NT2/D1 (cell line): ENCODE data around the gene VENTX.
A peak's percentile ranks its signal among the peaks of the same experiment; 100 is the strongest.
"Not testable (repeated sequence)": the region's sequence is repeated elsewhere in the genome, so short reads cannot be mapped to it uniquely, and the experiment has no call there.

Source experiments
- DNase-seq: peaks from one replicate; pipeline ENCODE4 v3.0.0-alpha.2; 2011; ENCODE audit warnings: low read depth, low spot score
- H3K27me3 ChIP-seq: 2 replicates; pipeline ENCODE4 v1.6.0; 2011; ENCODE audit warnings: mild to moderate bottlenecking; ENCODE audit not compliant: insufficient read length, insufficient read depth
- H3K36me3 ChIP-seq: 2 replicates; pipeline ENCODE4 v1.6.1; 2011; ENCODE audit warnings: mild to moderate bottlenecking, low read length, mixed read lengths; ENCODE audit not compliant: insufficient read depth, insufficient read length
- H3K4me1 ChIP-seq: 2 replicates; pipeline ENCODE4 v1.5.1; 2011; ENCODE audit not compliant: insufficient read depth, insufficient read length
- H3K4me3 ChIP-seq: 2 replicates; pipeline ENCODE4 v1.5.1; 2011; ENCODE audit warnings: low read depth; ENCODE audit not compliant: insufficient read length
- H3K9ac ChIP-seq: 2 replicates; pipeline ENCODE4 v1.6.0; 2011; ENCODE audit warnings: low read depth; ENCODE audit not compliant: insufficient read length
- H3K9me3 ChIP-seq: 2 replicates; pipeline ENCODE4 v1.5.1; 2011; ENCODE audit warnings: mild to moderate bottlenecking, low read length; ENCODE audit not compliant: insufficient read depth
- SUZ12 ChIP-seq: IDR thresholded peaks from 2 replicates; pipeline ENCODE4 v1.6.1; 2011; ENCODE audit not compliant: insufficient read length, insufficient read depth; ENCODE audit errors: extremely low read depth
- YY1 ChIP-seq: IDR thresholded peaks from 2 replicates; pipeline ENCODE4 v1.6.1; 2011; ENCODE audit not compliant: insufficient read length, insufficient read depth
- ZNF274 ChIP-seq: IDR thresholded peaks from 2 replicates; pipeline ENCODE4 v1.6.1; 2011; ENCODE audit warnings: mild to moderate bottlenecking, low read depth, low read length

Gene VENTX

DNA sequence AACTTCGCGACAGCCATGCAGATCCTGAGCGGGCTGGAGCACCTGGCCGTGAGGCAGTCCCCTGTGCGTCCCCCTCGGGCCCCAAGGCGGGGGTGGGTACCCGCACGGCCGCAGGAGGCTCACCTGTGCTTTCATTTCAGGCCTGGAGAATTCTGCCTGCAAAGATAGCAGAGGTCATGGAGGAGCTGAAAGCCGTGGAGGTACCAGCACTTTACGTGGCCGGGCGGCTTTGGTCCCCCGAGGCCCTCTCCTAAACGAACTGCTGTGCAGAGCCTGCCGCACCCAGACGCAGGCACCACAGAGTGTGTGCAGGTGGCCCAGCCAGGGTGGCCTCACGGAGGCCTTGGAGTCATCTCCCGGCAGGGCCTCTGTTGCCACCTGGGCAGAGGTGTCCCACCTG lies 18.8 kb upstream of the VENTX start:
- TF ChIP-seq SUZ12 (no peak), YY1 (no peak), ZNF274 (no peak)
- no peak overlapping the region for H3K9ac ChIP-seq
- no peak for DNase-seq
- H3K9me3 ChIP-seq, result no peaks in the 10 kb centered on the region
- no peaks in the 10 kb centered on the region for H3K36me3 ChIP-seq
- H3K27me3 ChIP-seq, result peaks cover 7% of the 10 kb centered on the region
- no peak overlapping the region for H3K4me3 ChIP-seq
- H3K4me1 ChIP-seq, result peaks cover 5% of the 10 kb centered on the region

DNA sequence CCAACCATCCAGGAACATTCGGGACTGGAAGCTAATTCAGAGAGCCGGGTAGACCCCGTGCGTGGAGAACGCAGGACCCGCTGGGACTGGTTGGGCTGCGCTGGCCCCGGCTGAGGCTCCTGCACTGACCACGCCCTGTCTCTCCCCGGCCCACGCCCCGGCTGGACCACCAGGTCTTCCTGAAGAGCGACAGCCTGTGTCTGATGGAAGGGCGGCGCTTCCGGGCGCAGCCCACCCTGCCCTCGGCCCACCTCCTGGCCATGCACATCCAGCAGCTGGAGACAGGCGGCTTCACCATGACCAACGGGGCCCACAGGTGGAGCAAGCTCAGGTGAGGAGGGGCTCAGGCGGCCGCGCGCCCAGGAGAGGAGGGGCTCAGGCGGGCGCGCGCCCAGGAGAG lies 17.9 kb upstream of the VENTX start:
- Histone ChIP-seq H3K4me3 (no peak overlapping the region), H3K27me3 (peaks cover 7% of the 10 kb centered on the region), H3K36me3 (no peaks in the 10 kb centered on the region), H3K9me3 (no peaks in the 10 kb centered on the region), H3K9ac (peak overlapping the region; percentile 42), H3K4me1 (peaks cover 9% of the 10 kb centered on the region)
- no peak for TF ChIP-seq SUZ12
- no peak for TF ChIP-seq YY1
- no peak for TF ChIP-seq ZNF274
- DNase-seq, result no peak

DNA sequence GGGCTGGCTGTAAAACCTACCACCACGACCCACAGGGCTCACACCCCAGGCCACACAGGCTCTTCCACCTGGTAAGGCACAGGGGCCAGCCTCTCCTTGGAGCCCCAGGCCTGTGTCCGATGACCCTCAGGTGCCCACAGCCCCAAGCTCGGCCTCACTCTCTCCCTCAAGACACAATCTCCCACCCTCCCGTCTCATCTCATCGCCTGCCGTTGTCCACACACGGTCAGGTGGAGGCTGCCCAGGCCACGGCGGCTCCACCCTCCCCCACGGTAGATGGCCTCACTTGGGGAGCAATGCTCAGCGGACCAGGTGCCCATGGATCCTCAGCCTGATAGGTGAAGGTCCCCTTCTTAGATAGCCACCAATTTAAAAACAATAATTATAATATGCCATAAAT lies 16.3 kb upstream of the VENTX start:
- Histone ChIP-seq H3K4me3 (no peak overlapping the region), H3K9ac (no peak overlapping the region), H3K27me3 (peaks cover 7% of the 10 kb centered on the region), H3K4me1 (peaks cover 10% of the 10 kb centered on the region), H3K36me3 (no peaks in the 10 kb centered on the region), H3K9me3 (no peaks in the 10 kb centered on the region)
- TF ChIP-seq ZNF274 (no peak), SUZ12 (no peak), YY1 (no peak)
- no peak for DNase-seq

DNA sequence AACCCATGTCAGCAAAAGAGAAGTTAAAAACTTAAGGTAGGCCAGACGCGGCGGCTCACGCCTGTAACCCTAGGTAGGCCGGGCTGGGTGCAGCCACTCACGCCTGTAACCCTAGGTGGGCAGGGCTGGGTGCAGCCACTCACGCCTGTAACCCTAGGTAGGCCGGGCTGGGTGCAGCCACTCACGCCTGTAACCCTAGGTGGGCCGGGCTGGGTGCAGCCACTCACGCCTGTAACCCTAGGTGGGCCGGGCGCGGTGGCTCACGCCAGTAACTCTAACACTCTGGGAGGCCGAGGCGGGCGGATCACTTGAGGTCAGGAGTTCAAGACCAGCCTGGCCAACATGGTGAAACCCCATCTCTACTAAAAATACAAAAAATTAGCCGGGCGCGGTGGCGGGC lies 15.9 kb upstream of the VENTX start:
- H3K9me3 ChIP-seq, H3K36me3 ChIP-seq, DNase-seq, H3K4me3 ChIP-seq, H3K9ac ChIP-seq, H3K27me3 ChIP-seq, H3K4me1 ChIP-seq: not testable (repeated sequence)

DNA sequence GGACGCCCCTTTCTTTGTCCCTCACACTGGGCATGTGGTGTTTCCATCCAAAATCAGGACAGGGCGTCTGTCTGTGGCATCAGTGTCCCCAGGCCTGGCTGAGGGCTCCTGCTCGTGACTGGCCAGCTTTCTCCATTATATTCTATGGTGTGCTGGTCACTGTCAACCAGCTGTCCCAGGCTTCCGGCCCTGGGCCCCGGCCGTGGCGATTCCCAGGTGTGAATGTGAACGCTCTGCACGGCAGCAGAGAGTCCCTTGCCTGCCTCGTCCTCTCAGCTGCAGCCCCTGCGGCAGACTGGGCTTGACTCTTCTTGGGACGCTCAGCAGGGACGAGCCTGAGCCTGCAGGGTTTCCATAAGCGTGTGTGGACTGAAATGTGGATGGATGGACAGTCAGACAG lies 13.6 kb upstream of the VENTX start:
- no peak overlapping the region for H3K9ac ChIP-seq

DNA sequence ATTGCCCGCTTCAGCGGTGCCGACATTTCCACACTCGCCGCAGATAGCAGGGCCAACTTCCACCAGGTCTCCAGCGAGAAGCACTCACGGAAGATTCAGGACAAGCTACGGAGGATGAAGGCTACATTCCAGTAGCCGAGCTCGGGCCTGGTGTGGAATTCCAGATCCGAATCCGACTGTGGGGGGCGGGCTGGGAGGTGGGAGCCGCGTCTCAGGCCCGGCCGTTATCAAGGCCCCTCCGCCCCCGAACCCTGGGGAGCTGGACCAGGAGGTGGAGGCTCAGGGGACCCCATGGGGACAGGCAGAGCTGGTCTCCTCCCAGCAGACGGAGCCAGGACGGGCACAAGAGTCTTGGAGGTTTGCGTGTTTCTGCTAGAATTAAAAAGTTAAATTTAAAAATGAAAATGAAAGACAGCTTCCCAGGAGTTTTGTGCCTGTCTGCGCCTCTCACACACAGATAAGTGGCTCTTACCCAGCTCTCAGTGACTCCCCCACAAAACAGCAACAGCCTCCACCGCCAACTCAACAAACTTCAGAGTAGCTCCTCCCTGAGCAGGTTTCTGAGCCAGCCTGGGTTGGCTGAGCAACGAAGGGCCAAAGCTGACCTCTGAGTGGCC lies 12.8 kb upstream of the VENTX start:
- H3K27me3 ChIP-seq, result peaks cover 37% of the 10 kb centered on the region
- no peaks in the 10 kb centered on the region for H3K9me3 ChIP-seq
- TF ChIP-seq SUZ12 (no peak), ZNF274 (no peak), YY1 (no peak)
- no peaks in the 10 kb centered on the region for H3K36me3 ChIP-seq
- DNase-seq, result no peak
- H3K9ac ChIP-seq, result no peak overlapping the region
- no peak overlapping the region for H3K4me3 ChIP-seq
- peaks cover 5% of the 10 kb centered on the region for H3K4me1 ChIP-seq

More for the DNA sequence above, 13.6 kb upstream of the VENTX start:
- H3K4me1 ChIP-seq, result peaks cover 8% of the 10 kb centered on the region
- no peak overlapping the region for H3K4me3 ChIP-seq
- H3K36me3 ChIP-seq, result no peaks in the 10 kb centered on the region
- TF ChIP-seq SUZ12 (no peak), YY1 (no peak), ZNF274 (no peak)
- peaks cover 29% of the 10 kb centered on the region for H3K27me3 ChIP-seq
- no peak for DNase-seq
- H3K9me3 ChIP-seq, result no peaks in the 10 kb centered on the region

DNA sequence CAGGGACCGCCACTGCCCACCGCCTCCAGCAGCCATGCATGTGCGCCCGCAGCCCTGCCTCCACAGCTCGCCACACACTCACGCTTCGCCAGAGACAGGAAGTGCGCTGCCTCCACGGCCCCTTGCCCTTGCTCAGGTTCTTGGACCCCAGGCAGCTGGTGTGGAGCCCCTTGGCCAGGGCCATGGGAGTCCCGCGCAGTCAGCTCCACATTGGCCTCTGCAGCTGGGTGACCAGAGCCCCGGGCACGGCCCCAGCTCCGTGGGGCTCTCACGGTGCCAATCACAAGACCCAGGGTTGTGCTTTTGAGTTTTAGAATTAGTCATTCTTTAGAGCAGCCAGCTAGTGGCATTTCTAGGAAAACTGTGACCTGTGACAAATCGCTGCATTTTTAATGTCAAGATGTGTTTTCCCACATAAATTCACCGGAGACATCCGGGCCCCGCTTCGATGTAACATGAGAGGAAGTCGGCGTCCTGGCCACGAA lies 11.9 kb upstream of the VENTX start:
- no peaks in the 10 kb centered on the region for H3K9me3 ChIP-seq
- H3K9ac ChIP-seq, result no peak overlapping the region
- H3K4me1 ChIP-seq, result peaks cover 5% of the 10 kb centered on the region
- H3K27me3 ChIP-seq, result peaks cover 42% of the 10 kb centered on the region
- H3K36me3 ChIP-seq, result no peaks in the 10 kb centered on the region
- DNase-seq, result no peak
- H3K4me3 ChIP-seq, result no peak overlapping the region
- TF ChIP-seq SUZ12 (no peak), YY1 (no peak), ZNF274 (no peak)
